Activated naive CD4-positive, alpha-beta T cell treated with Interleukin-2 at 50 U/mL for 16 hours (primary cell): ENCODE results near the gene CCR7.
"Not testable (repeated sequence)": the region's sequence is repeated elsewhere in the genome, so short reads cannot be mapped to it uniquely, and the experiment has no call there.

Experiments
- DNase-seq: peaks from one replicate; pipeline ENCODE4 v3.0.0-alpha.2; 2020

The CCR7 gene

GRCh38 chr17:40548982-40549685 is 16.1 kb downstream of the CCR7 start:
- no peak for DNase-seq

DNA sequence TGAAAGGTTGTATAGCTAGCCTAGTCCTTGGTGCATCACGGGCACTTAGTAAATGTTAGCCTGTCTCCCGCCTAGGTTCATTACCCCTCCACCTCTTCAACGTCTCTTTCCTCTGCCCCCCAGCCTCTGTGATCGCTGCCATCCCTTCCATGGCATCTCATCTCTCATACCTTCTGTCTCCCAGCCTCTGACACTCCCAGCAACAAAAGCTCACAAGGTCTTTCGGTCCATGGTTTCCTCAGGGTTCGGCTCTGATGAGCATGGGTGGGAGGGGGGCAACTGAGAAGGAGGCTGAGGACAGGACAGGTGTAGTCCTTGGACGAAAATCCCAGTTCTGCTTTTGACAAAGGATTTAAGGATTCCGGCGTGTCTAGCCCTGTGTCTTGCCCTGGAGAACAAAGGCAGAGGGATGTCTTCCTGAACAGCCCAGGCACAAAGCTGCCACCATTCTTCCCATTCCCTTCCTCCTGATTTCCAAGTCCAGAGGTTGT is 16.7 kb downstream of the CCR7 start:
- no peak for DNase-seq

DNA sequence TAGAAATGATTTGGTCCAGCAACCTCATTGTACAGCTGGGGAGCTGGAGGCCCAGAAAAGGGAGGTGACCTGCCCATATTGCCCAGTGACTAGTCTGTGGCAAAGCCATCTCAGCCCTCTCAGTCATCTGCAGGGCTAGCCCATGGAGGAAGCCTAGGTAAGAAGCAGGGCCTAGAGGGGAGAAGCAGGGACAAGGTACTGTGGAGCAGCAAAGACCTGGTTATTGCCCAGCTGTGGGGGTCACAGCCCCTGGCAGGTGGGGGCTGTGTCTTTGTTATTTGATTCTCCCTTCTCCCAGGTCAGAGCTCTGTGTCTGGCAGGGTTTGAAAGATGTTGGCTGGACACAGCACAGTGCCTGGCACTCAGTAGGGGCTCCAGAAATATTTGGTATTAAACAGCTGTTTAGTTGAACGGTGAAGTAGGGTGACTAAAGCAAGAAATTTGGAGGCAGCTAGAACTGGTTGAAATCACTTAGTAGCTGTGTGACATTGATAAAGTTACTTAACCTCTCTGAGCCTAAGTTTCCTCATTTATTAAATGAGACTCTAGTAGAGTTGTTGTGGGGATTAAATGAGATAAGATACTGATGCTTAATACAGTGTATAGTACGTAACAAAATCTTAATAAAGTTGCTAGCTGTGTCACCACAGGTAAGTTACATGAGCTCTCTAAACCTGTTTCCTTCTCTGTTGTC is 17.3 kb downstream of the CCR7 start:
- DNase-seq: no peak

DNA sequence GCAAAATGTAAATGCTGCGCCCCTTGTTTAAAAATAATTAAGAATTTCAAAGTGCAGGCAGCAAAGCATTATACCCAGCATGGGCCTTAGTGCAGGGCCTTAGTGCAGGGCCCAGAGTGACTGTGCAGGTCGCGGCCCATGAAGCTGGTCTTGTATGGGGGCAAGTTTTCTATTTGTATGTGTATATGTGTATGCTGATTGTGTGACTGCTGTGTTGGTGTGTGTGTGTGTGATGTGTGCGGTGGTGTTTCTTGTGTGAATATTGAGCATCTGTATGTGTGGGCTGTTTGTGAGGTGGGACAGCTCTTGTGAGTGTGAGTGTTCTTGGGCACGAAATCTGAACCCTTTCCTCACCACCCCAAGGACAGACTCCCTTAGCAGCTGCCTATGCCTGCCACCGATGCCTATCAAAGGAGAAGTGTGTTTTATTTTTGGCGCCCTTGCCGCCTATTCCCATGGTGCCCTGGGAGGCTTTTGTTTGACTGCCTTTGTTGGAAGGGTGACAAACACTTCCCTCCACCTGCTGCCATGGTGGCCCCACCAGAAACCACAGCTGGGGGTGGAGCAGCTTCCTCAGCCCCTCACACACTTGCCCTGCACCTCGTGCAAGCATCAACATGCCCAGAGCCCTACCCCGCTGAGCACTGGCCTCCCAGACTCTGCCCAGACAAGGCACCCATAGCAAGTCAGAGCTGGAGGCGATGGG is 18.0 kb downstream of the CCR7 start:
- DNase-seq: peak; percentile 57

- DNase-seq: not testable (repeated sequence)
These were observed 18.8 kb downstream of the CCR7 start for GRCh38 chr17:40546497-40546896.

DNA sequence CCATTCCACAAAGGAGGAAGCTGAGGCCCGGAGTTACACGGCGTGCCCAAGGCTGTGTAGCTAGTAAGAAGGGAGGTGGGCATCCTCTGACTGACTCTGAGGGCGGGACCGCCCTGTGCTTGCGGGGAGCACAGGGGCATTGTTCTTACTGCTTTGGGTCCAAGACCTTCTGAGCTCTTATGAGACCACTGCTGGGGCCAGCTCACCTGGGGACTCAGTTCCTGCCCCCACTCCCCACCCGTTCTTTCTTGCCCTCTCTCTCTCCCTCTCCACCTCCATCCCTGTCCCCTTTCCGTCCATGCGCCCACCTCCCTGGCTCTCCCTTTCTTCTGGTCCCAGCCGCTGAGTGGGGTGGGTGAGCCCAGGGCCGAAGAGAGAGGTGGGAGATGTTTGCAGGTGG is 19.6 kb downstream of the CCR7 start:
- no peak for DNase-seq

DNA sequence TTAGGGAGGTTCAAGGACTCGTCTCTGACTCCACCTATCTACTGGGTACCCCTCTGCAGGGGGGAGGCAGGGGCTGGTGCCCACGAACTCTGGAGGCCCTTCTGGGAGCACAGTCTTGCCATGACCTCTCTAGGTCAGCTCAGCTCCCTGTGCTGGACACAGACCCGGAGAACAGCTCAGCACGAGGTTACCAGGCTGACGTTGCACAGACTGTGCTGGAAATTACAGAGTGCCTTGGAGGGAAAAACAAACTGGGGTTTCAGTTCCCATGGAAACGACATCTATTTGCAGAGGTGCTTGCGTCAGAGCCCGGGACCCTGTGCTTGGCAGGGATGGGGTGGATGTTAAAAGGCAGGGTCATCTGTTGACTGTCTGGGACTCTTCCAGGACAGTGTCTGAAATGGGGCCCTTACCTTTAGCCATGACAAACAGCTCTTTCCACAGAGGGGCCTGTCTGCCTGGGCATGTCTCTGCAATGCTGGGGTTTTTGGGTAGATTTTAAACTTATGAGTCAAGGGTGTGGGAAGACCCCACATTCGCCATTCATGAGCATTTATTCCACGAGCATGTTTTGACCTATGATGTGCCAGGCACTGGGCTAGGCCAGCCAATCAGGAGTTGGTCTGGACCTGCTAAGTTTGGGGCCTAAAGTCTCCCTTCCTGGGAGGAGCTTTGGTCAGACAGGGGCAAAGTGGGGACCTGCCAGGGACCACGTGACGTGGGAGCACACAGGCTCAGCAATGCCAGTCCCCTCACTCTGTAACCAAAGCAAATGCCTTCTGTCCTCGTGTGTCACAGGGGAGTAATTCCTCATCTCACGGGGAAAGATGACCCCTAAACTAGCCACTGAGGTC is 22.5 kb downstream of the CCR7 start:
- peak; percentile 54 for DNase-seq

DNA sequence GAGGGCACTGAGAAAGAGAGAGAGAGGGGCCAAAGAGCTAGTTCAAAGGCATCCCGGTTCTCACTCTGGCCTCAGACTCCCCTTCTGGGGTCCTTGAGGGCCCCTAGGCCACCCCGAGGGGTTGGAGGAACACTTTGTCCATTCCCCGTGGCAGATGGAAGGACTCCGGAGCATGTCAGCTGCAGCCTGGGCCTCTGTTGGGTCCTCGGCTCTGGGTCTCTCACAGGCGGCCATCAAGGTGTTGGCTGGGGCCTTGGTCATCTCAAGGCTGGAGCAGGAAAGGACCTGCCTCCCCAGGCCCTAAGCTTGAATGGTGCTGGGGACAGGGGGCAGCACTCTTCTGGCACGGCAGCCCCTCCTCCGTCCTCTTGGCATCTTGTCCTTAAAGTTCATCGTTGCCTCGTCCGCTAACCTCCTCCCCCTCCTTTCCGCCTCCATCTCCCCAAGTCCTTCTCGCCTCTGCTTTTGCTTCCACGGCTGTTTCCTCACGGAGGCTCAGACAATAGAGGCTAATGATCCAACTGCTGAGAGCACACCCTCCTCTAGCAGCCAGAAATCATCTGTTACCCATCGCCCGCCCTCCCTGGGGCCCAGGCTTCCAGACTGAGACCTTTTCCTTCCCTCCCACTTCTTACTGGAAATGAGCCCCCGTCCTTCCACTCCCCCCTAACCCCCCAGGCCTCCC is 23.3 kb downstream of the CCR7 start:
- DNase-seq: no peak

- peak; percentile 81 for DNase-seq
These were observed 24.0 kb downstream of the CCR7 start for GRCh38 chr17:40541060-40541872.

DNA sequence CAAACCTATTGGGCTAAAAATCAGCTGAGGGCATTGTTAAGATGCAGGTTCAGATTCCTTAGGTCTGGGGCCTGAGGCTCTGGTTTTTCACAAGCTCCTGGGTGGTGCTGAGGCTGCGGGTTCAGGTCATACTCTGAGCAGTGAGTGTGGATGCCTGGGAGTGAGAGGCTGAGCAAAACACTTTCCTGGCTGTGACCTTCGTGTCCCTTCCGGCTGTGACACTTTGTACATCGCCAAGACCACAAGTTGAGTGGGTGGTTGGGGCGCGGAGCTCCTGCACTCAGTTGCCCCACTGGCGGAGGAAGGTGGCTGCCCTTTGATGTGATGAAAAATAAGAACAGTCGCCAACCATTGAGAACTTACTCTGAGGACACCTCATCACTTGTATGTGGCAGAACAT is 24.8 kb downstream of the CCR7 start:
- peak; percentile 63 for DNase-seq

DNA sequence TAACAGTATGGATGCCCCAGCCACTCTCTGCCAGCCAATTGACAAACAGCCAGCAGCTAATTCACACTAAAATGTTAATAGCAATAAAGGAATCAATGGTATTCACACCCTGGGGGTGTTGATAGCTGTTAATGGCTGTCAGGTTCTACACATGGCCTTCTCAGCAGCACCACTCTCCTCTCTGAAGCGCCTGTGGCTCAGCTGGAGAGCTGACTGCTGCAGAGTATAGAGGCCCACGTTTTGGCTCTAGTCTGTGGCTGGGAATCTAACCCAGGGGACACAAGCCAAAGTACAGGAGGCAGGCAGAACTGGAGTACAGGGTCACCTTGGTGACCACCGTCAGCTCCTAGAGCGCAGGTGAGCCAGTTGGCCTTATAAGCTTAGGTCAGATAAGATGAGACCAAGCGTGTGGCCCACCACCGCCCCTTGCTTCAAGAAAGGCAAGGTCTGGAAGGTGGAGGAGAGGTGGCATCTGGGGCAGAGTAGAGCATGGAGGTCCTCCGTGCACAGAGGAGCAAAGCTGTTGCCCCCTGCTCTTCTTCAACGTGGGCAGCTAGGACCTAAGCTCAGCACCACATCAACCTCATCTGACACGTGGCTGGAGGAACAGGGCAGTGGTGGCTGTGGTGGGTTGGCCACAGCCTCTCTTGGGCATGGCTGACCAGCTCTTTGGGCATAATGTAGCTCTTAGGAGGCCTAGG is 25.4 kb downstream of the CCR7 start:
- DNase-seq: no peak

GRCh38 chr17:40538936-40539705 is 26.2 kb downstream of the CCR7 start:
- DNase-seq: no peak

DNA sequence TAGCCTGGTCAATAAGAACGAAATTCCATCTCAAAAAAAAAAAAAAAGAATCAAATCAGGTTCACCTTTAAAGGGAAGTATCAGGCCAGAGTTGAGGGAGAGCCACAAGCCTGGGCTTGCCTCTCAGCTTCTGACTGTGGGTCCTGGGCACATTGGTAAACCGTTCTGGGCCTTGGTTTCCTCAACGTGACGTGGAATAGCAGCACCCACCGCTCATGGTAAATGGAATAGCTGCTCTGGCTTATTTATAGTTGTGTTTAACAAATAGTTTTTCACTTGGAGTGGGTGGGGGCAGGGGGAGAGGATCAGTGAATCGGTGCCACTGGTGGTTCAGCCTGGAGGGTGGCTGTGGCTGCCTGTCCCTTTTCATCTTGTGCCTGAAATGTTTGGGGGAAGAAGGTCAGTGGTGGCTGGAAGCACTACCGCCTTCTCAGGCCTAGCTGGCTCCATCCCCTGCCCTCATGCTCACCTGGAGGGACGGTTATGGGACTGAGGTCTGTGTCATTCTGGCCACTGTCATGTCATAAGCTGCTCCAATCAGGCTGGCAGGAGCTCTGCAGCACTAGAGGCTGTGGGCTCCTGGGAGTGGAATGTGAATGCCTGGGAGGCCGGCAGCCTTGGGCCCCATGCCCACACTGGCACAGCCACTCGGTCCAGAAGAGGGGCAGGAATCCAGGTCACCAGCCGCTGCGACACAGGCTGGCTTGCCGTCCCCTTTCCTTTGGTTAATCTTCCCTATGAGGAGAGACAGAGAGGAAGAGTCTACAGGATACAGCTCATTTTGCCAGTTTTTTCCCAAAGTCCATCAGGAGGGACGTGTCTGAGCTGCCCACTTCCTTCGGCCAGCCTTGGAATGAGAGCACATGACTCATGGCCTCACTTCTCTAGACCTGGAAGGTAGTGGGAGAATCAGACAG is 27.0 kb downstream of the CCR7 start:
- no peak for DNase-seq

GRCh38 chr17:40536295-40537171 is 28.7 kb downstream of the CCR7 start:
- DNase-seq: no peak

DNA sequence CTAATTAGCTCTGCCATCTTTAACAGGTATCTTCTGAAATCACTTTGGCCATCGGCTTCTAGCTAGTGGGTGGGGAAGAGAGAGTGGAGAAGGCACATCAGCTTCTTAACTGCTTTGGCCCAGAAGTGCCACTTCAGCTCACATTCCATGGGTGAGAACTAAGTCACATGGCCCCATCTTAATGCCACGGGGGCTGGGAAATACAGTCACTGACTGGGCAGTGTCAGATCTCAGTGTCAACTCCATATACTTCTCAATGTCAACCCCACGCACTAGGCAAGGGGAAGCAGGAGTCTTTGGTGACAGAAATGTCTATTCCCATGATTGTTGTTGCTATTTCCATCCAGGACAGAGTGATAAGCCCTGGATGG is 29.4 kb downstream of the CCR7 start:
- no peak for DNase-seq

- no peak for DNase-seq
These were observed 29.8 kb downstream of the CCR7 start for GRCh38 chr17:40535438-40535837.

DNA sequence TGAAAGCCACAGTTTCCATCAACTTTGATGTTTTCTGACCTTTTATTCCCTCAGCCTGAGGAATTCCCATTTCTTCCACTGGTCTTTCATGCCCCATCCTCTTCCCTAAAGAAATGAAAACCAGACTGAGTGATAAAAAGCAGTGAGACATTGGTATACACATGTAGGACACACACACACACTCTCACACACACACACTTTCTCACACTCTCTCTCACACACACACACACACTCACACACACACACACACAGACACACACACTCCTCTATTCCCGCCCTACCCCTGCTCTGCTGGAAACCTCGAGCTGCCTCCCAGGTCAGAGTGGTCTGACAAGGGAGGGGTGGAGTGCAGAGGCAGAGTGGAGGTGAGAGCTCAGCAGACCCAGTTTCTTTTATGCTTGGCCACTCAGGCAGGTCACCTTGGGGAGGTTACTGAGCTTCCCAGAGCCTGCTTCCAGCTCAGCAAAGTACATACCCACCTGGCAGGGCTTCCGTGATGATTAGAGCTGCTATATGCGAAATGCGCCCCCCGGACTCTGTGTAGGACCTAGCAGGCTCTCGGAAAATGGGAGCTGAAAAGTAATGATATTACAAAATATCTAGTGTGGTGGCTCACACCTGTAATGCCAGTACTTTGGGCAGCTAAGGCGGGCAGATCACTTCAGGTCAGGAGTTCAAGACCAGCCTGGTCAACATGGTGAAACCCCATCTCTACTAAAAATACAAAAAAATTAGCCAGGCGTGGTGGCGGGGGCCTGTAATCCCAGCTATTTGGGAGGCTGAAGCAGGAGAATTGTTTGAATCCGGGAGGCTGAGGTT is 30.7 kb downstream of the CCR7 start:
- DNase-seq: no peak
